GM12892 (cell line): ENCODE measurements around the gene NTHL1.
A peak's percentile ranks its signal among the peaks of the same experiment; 100 is the strongest.

Experiments used
- DNase-seq: peaks from one replicate; pipeline ENCODE4 v3.0.0; 2011; ENCODE audit not compliant: insufficient read length
- FAIRE-seq: peaks from 2 replicates; lab custom pipeline; 2011; peaks lifted over from hg19 to GRCh38; lab: Jason Lieb, UNC
- POLR2A ChIP-seq: IDR thresholded peaks from 2 replicates; pipeline ENCODE4 v1.6.1; 2011; ENCODE audit warnings: low read depth, low read length, control low read depth
- POLR2AphosphoS5 ChIP-seq: IDR thresholded peaks from 2 replicates; pipeline ENCODE4 v1.6.1; 2011; ENCODE audit warnings: low read depth, low read length, control low read depth
- TAF1 ChIP-seq: IDR thresholded peaks from 2 replicates; pipeline ENCODE4 v1.6.1; 2011; ENCODE audit warnings: low read depth, mild to moderate bottlenecking, control low read depth, low read length, borderline replicate concordance

NTHL1 gene

DNA sequence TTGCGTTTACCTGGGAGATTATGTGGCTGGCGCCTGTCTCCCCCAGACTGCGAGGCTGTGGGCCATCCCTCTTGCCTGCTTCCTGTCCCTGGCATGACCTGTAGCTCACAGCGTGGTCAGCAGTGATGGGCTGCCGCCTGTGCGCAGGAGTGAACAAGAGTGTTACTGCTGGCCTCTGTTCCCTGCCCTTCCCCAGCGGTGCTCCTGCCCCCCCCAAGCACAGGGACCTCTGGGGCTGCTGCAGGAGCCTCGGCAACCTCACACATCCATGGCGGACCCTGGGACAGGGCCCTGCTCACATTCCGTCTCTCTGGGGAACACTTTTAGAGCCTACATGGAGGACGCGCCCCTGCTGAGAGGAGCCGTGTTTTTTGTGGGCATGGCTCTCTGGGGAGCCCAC is 10.8 kb upstream of the NTHL1 start:
- TF ChIP-seq POLR2AphosphoS5 (no peak), POLR2A (no peak), TAF1 (no peak)
- DNase-seq (no peak), FAIRE-seq (no peak)

DNA sequence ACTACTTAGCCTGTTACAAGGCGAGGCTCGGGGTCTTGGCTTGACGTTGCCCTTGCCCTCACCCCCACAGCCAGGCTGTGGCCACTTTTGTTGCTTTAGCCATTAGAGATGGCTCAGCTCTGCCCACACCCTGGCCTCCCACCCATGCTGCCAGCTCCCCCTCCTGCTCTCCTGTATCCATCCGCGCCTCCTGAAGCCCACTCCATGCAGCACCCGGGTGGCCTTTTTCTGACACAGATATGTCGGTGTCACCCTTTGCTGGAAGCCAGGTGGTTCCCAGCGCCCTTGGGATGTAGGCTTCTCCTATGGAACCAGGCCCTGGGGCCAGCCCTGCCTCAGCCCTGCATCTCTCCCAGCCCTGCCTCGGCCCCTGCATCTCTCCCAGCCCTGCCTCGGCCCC is 9.8 kb upstream of the NTHL1 start:
- FAIRE-seq, result no peak
- TF ChIP-seq POLR2A (no peak), POLR2AphosphoS5 (no peak), TAF1 (no peak)
- no peak for DNase-seq

DNA sequence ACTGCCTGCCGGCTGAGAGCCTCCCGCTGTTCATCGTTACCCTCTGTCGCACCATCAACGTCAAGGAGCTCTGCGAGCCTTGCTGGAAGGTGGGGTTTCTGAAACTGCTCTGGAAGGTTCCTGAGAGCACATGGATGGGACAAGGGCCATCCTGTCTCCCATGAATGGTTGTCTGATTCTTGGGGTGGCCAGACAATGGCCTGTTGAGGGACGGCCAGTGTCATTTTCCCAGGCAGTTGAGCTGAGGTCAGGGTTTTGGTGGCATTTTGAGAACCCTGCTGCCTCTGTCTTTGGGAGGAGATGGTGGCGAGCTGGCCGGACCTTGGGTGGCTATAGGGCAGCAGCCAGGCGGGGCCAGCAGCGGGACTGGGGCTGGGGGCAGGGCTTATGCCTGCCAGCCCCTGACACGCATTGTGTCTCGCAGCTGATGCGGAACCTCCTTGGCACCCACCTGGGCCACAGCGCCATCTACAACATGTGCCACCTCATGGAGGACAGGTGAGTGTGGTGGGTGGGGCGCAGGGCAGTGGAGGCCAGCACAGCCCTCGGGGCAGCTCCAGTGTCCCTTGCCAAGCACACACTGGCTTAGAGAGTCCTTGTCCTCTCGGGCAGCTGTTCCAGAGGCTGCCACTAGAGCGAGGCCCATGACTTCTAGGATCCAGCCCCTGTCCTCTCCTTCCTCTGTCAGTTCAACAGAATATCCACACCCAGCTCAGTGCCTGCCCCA is 9.2 kb upstream of the NTHL1 start:
- DNase-seq (no peak), FAIRE-seq (no peak)
- TF ChIP-seq TAF1 (no peak), POLR2A (no peak), POLR2AphosphoS5 (no peak)

DNA sequence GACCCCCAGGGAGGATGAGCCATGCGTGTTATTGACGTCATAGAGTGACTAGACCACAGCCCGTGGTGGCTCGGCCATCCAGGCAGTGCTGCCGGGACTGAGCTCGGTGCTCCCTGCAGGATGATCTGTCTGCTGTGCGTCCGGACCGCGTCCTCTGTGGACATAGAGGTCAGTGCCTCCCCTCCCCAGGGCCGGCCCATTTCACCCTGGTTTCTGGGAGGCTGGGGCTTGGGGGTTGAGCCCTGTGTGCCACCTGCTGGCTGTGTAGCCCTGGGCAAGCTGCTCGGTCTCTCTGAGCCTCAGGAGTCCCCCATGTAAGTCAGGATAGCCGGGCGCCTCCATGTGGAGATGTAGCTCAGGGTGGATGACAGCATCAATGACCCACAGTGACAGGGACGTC is 8.4 kb upstream of the NTHL1 start:
- DNase-seq, result no peak
- no peak for FAIRE-seq
- TF ChIP-seq TAF1 (no peak), POLR2A (no peak), POLR2AphosphoS5 (no peak)

DNA sequence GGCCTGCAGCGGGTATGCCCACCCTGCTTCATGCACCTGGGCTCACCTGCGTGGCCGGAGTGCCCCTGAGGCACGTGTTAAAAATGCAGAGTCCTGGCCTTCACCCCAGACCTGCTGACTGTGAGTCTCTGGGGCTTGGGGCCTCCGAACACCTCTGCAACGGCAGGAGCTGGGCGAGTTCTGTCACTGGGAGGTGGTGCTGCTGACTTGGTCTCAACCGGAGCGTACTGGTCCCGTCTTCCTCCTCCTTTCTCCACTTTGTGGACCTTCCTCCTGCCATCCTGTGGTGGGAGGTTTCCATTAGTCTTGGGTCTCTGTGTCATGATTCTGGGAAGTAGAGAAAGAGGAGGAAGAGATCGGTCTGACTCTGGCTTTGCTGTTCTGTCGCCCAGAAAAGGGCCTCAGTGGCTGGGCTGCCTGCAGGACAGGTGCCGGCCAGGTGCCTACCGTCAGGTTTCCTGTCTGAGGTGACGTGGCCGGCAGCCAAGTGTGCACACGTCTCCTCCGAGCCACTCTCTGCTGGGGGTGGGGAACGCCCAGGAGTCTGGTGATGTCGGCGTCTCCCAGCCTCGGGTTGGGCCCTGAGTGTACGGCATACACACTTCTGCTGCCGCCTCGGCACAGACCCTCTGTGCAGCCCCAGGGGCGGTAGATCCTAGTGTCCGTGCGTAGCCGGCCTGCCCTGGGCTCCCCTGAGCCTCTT is 7.1 kb upstream of the NTHL1 start:
- no peak for FAIRE-seq
- TF ChIP-seq TAF1 (no peak), POLR2A (no peak), POLR2AphosphoS5 (no peak)
- DNase-seq, result no peak

DNA sequence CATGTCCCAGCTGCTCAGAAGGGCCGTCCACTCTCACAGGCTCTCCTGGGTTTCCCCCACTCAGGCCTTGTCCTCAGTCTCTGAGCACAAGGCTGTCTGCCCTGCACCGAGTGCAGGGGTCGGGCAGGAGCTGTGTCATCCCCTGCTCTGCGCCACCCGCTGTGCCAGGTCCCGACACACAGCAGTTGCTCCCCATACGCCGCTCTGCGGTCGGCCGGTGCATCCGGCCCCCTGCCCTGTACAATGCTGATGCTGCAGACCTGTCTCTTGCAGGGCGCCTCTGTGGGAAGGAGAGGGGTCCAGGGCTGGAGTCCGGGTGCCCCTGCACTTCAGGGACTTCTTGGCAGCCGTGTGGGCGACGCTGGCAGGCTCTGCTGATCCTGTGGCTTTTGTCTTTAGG is 6.3 kb upstream of the NTHL1 start:
- no peak for FAIRE-seq
- TF ChIP-seq TAF1 (no peak), POLR2A (no peak), POLR2AphosphoS5 (no peak)
- DNase-seq, result no peak

DNA sequence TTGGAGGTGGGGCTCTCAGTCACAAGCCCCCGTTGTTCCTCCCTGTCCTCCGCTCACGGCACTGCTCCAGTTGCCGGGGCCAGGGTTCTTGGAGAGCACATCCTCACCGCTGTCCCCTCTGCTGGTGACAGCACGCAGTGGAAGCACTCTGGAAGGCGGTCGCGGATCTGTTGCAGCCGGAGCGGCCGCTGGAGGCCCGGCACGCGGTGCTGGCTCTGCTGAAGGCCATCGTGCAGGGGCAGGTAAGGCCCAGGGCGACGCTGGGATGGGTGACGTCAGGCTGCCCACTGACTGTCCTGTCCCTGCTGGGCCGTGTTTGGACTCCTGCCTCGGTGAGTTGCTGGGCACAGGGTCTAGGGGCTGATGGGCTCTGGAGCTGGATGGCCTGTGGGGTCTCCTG is 5.6 kb upstream of the NTHL1 start:
- no peak for FAIRE-seq
- no peak for DNase-seq
- TF ChIP-seq POLR2AphosphoS5, result no peak

DNA sequence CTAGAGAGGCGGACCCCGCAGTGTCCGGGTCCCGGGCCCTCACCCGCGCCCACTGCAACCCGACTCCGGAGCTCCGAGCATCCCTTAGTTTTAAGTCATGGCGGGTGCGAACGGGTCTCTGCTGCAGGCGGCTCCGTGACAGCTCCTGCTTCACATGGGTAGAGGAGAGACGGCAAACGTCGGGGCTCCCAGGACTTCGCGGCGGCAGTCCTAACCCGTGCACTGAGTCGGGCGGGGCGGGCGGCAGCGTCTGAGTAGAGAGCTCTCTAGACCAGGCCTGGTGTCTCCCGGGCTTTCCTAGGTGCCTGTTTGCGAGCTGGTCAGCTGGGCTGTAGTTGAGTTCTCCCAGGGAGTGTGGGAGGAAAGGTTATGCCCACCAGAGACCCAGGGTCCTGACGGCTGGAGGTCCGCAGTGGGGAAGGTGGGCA is 496 bp upstream of the NTHL1 start:
- no peak for TF ChIP-seq POLR2AphosphoS5
- no peak for TF ChIP-seq POLR2A
- no peak for DNase-seq
- FAIRE-seq, result no peak

DNA sequence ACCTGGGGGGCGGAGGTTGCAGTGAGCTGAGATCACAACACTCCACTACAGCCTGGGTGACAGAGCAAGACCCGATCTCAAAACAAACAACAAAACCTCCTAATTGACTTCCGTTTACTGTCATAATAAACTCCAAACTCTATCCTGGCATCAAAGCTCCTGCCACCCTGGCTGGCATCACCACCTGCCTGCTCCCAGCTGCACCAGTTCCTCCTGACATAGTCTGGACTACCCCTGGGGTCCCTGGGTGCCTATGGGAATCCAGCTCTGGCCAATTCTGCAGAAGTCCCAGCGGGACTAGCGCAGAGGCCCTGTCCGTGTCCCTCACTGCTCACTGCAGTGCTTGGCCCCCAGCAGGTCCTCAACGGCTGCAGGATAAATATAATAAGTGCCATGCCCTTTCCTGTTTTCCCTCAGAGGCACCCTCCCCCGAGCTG is 723 bp downstream of the NTHL1 start:
- FAIRE-seq, result no peak
- DNase-seq, result no peak
- TF ChIP-seq TAF1, result no peak
- TF ChIP-seq POLR2AphosphoS5, result no peak
- no peak for TF ChIP-seq POLR2A

DNA sequence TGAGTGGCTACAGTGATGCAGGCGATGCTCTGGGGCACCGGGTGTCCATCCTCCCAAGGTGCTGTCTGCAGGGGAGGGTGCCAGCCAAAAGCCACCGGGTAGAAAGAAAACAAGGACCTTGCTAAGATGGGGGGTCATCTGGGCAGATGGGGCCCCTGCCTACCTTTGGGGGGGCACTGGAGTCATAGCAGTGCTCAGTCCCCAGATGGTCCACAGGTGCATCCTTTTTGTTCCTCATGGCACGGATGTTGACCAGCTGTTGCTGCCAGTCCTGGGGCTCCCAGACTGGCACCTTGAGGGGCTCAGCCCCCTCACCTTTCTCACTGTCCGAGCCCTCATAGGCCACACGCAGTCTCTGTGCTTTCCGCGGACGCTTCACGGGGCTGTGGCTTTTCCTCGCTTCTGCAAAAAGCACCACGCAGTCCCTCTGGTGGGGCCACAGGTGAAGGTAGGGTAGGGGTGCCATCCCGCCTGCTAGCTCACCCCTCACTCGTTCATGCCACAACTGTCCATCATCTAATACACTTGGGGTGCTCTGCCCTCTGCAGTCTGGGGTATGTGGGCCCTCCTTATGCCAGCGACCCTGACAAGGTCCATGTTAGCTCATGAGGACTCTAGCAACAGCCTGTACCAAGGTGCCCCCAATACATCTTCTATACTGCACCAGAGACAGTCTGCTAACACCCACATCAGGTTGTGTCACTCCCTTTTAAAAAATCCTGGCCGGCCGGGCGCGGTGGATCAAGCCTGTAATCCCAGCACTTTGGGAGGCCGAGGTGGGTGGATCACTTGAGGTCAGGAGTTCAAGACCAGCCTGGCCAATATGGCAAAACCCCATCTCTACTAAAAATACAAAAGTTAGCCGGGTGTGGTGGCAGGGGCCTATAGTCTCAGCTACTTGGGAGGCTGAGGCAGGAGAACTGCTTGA is 1.4 kb downstream of the NTHL1 start:
- TF ChIP-seq TAF1 (no peak), POLR2AphosphoS5 (no peak), POLR2A (no peak)
- DNase-seq (no peak), FAIRE-seq (no peak)

DNA sequence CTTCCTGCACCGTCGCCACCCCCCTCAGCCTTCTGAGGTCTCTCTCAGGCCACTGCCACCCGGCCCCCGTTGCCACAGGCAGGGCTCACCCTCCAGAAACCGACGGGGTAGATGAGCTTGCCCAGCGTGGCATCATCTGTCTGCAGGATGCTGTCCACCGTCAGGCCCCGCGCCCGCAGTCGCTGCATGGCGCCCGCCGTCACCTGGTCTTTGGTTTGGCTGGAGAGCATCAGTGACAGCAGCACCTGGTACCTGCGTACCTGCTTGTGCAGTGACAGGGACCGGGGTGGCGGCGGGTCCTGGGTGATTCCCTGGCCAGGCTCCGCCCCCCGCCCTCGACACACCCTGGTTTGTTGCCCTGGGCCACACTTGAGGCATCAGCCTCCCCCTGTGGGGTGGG is 3.1 kb downstream of the NTHL1 start:
- DNase-seq (no peak), FAIRE-seq (no peak)
- no peak for TF ChIP-seq POLR2A

DNA sequence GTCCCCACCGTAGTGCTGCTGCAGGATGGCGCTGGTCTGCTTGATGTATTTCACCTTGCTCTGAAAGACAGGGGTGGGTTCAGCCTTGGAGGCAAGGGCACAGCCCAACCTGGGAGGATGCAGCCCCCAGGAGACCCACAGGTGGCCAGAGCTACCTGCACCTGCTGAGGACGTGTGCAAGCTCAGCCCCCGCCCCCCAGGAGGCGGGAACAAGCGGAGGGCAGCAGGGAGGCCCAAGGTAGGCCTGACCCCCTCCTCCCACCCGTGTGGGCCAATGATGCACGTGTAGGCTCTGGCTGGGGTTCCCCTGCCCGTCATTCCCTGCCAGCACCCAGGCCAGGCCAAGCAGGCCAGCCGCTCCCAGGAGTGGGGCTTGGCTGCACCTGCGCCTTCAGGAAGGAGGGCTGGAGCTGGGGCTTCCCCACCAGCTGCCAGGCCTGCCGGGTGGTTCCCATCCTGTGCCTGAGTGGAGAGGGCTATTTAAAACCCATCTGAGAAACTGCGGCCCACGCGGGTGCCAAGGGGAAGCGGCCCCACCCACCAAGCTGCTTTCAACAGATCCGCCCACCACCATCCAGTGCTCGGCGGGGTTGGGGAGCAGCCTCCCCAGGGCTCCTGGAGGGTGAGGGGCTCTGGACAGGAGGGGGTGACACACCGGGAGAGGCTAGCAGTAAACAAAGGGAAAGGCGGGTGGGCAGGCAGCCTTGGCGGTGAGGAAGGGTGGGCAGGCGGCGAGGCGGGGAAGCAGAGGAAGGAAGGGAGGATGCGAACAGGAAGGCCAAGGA is 3.8 kb downstream of the NTHL1 start:
- DNase-seq (no peak), FAIRE-seq (peak; percentile 30)
- TF ChIP-seq POLR2A (no peak), POLR2AphosphoS5 (no peak), TAF1 (no peak)
